Spleen (tissue), 11 donors: ENCODE results near the gene NPHP4. TPM values are rescaled to one million over a fixed set of nuclear protein-coding genes. Genes with fewer than 3 reads are reported as not detected.

Experiments used
- DNase-seq: peaks from one replicate; pipeline ENCODE4 v3.0.0-alpha.2; 2020
- H3K27ac ChIP-seq, 8 donors: fragments of 200-600 bp; sonication (generic) in 7 of 8; 1 replicate in 4 of 8; 2 replicates in 4 of 8; pipeline versions ENCODE4 v1.5.0 to v1.8.0; 2016 to 2021; ENCODE audit warnings: inconsistent platforms in 4 of 8, mild to moderate bottlenecking in 4 of 8, moderate library complexity in 1 of 8
- H3K27me3 ChIP-seq, 7 donors: fragments of 200-600 bp; sonication (generic) in 6 of 7; replicated peaks in 1 of 7; 1 replicate in 4 of 7; 2 replicates in 3 of 7; pipeline versions ENCODE4 v1.5.0 to v1.8.0; 2016 to 2021; ENCODE audit warnings: inconsistent platforms in 3 of 7, mild to moderate bottlenecking in 1 of 7
- H3K36me3 ChIP-seq, 6 donors: fragments of 200-600 bp; sonication (generic) in 5 of 6; 1 replicate in 4 of 6; 2 replicates in 2 of 6; pipeline versions ENCODE4 v1.5.0 to v1.8.0; 2016 to 2021; ENCODE audit warnings: inconsistent platforms in 2 of 6
- H3K4me1 ChIP-seq, 6 donors: fragments of 200-600 bp; sonication (generic) in 5 of 6; 1 replicate in 3 of 6; 2 replicates in 3 of 6; pipeline versions ENCODE4 v1.5.0 to v1.8.0; 2016 to 2021; ENCODE audit warnings: inconsistent platforms in 3 of 6
- H3K4me3 ChIP-seq, 8 donors: fragments of 200-600 bp; sonication (generic) in 7 of 8; 1 replicate in 4 of 8; 2 replicates in 4 of 8; pipeline versions ENCODE4 v1.5.0 to v1.8.0; 2016 to 2021; ENCODE audit warnings: inconsistent platforms in 4 of 8, mild to moderate bottlenecking in 4 of 8, moderate library complexity in 2 of 8
- H3K9me3 ChIP-seq, 8 donors: fragments of 200-600 bp; sonication (generic) in 7 of 8; 1 replicate in 4 of 8; 2 replicates in 4 of 8; pipeline versions ENCODE4 v1.5.0 to v1.8.0; 2016 to 2021; ENCODE audit warnings: inconsistent platforms in 4 of 8
- CTCF ChIP-seq, 11 experiments: fragments of 200-600 bp in 7 of 11; fragments of 450-650 bp in 4 of 11; sonication (generic) in 4 of 11; IDR thresholded peaks in 8 of 11; conservative IDR thresholded peaks in 3 of 11; 1 replicate in 7 of 11; 2 replicates in 4 of 11; pipeline versions ENCODE4 v1.4.0 to v1.8.0; 2016 to 2021; ENCODE audit warnings: antibody characterized with exemption in 11 of 11, inconsistent platforms in 4 of 11, mild to moderate bottlenecking in 1 of 11
- POLR2A ChIP-seq, 3 donors: fragments of 450-650 bp; IDR thresholded peaks; one replicate each; pipeline ENCODE4 v1.5.1; 2017; ENCODE audit warnings: antibody characterized with exemption in 3 of 3, mild to moderate bottlenecking in 1 of 3
- POLR2AphosphoS5 ChIP-seq, 3 donors: sonication (generic); formaldehyde crosslinking; IDR thresholded peaks; one replicate each; pipeline ENCODE4 v1.5.1; 2017; ENCODE audit warnings: antibody characterized with exemption in 3 of 3
- WGBS, 5 donors: extraction: QIAGEN DNeasy Blood & Tissue Kit in 3 of 5; methylation state at CpG; one replicate each; pipeline versions ENCODE4 v1.1.5 to v1.1.7; 2013 to 2018; 5-methylcytosine and 5-hydroxymethylcytosine counted together
- intact Hi-C: fragments of 100-400 bp; cut with DNase I; formaldehyde crosslinking; loops from one replicate; pipeline ENCODE4 v1.15.0; 2023; ENCODE audit warnings: low total_unique reads
- polyA plus RNA-seq, 3 donors: library from polyadenylated mRNA; stranded (reverse); fragments of 200-250 nt; gene quantifications; one replicate each; pipeline ENCODE4 v1.2.1, GENCODE V29; 2013
- total RNA-seq, 7 donors: library from RNA; depleted of rRNA in 3 of 7; stranded (reverse); fragments of >200 nt in 3 of 7; fragmentation: NEBNext Ultra II Directional in 4 of 7; extraction: Animal tissue kit (Norgen Biotek cat#: 25700) in 4 of 7; gene quantifications; one replicate each; pipeline versions ENCODE4 v1.1.0 to v1.2.1, GENCODE V29; 2016 to 2021
- donor health status: healthy with polysubstance abuse.
- donor health status: DM: no; HTN: no; CAD: no; lungs with moderate emphysema.
- donor health status: DM: no; HTN: no; CAD: no.
- donor health status: Bipolar disorder and iron deficiency.
- donor health status: healthy.
- donor health status: DM: no; HTN: no; CAD: no.
- donor health status: DM: yes; HTN: yes; CAD: no.

Gene NPHP4
- total and polyA plus RNA-seq, 10 donors, result 1.2 to 17.5 (median 9.4) TPM

GRCh38 chr1:5889901-5890300, 102.3 kb downstream of the NPHP4 start:
- no peak for DNase-seq
- Histone ChIP-seq H3K27me3 (no peaks in the 10 kb centered on the region), H3K4me1 (peaks cover 0 to 7% (median 0%) of the 10 kb centered on the region in 6 donors), H3K36me3 (peaks cover 0 to 44% (median 0%) of the 10 kb centered on the region in 6 donors), H3K9me3 (no peaks in the 10 kb centered on the region), H3K27ac (no peak overlapping the region), H3K4me3 (no peak overlapping the region)
- intact Hi-C loops, result no loop called here
- TF ChIP-seq POLR2AphosphoS5 (IDR thresholded peaks at IDR 0.05) (no peak), CTCF (IDR thresholded peaks at IDR 0.05 in 8 of 11, conservative IDR thresholded peaks at IDR 0.05 in 3 of 11) (no peak), POLR2A (IDR thresholded peaks at IDR 0.05) (no peak)
- 74 to 80% (median 78%) methylated on average over 11 to 12 of the region's 12 CpGs for WGBS, 5 donors

GRCh38 chr1:5889462-5889861, 102.8 kb downstream of the NPHP4 start:
- no peaks in the 10 kb centered on the region for H3K27me3 ChIP-seq
- WGBS, 5 donors, result 86 to 96% (median 94%) methylated on average over 8 to 12 of the region's 12 CpGs
- DNase-seq, result no peak
- H3K36me3 ChIP-seq, result peaks cover 0 to 44% (median 0%) of the 10 kb centered on the region in 6 donors
- intact Hi-C loops, result no loop called here
- TF ChIP-seq POLR2A (IDR thresholded peaks at IDR 0.05) (no peak), POLR2AphosphoS5 (IDR thresholded peaks at IDR 0.05) (no peak), CTCF (IDR thresholded peaks at IDR 0.05 in 8 of 11, conservative IDR thresholded peaks at IDR 0.05 in 3 of 11) (no peak)
- H3K4me3 ChIP-seq, result no peak overlapping the region
- H3K27ac ChIP-seq, result no peak overlapping the region
- peaks cover 0 to 7% (median 0%) of the 10 kb centered on the region in 6 donors for H3K4me1 ChIP-seq
- no peaks in the 10 kb centered on the region for H3K9me3 ChIP-seq

- intact Hi-C loops, result no loop called here
- Histone ChIP-seq H3K27ac (no peak overlapping the region), H3K4me3 (no peak overlapping the region)
Observed at GRCh38 chr1:5888606-5889211, 103.5 kb downstream of the NPHP4 start.

More at GRCh38 chr1:5888606-5889211, 103.5 kb downstream of the NPHP4 start:
- Histone ChIP-seq H3K36me3 (peaks cover 0 to 48% (median 0%) of the 10 kb centered on the region in 6 donors), H3K9me3 (no peaks in the 10 kb centered on the region), H3K4me1 (peaks cover 0 to 7% (median 0%) of the 10 kb centered on the region in 6 donors), H3K27me3 (no peaks in the 10 kb centered on the region)
- DNase-seq, result no peak
- WGBS, 5 donors, result 87 to 92% (median 91%) methylated on average over 13 of the region's 13 CpGs
- TF ChIP-seq POLR2AphosphoS5 (IDR thresholded peaks at IDR 0.05) (no peak), CTCF (IDR thresholded peaks at IDR 0.05 in 8 of 11, conservative IDR thresholded peaks at IDR 0.05 in 3 of 11) (no peak), POLR2A (IDR thresholded peaks at IDR 0.05) (no peak)
